GM19351 (cell line): ENCODE data around the gene CRTAP.
"Not testable (repeated sequence)": the region's sequence is repeated elsewhere in the genome, so short reads cannot be mapped to it uniquely, and the experiment has no call there.

Experiments used
- ATAC-seq: cut with Tn5 transposase; IDR thresholded peaks from one replicate; pipeline ENCODE4 v1.9.1; 2021; ENCODE audit warnings: mild to moderate bottlenecking, moderate library complexity; ENCODE audit not compliant: unreplicated experiment

Gene CRTAP

GRCh38 chr3:33099109-33099645, 14.6 kb upstream of the CRTAP start:
- no peak for ATAC-seq

GRCh38 chr3:33099701-33100100, 14.1 kb upstream of the CRTAP start:
- no peak for ATAC-seq

GRCh38 chr3:33100229-33100628, 13.6 kb upstream of the CRTAP start:
- no peak for ATAC-seq

GRCh38 chr3:33103034-33103433, 10.8 kb upstream of the CRTAP start:
- ATAC-seq = no peak

- no peak for ATAC-seq
These were observed 10.3 kb upstream of the CRTAP start for GRCh38 chr3:33103480-33103879.

- no peak for ATAC-seq
These were observed 9.0 kb upstream of the CRTAP start for GRCh38 chr3:33104803-33105202.

GRCh38 chr3:33105341-33105948, 8.4 kb upstream of the CRTAP start:
- ATAC-seq = no peak

- ATAC-seq = not testable (repeated sequence)
These were observed 7.0 kb upstream of the CRTAP start for GRCh38 chr3:33106854-33107253.

- peak; percentile 46 for ATAC-seq
These were observed 2.2 kb upstream of the CRTAP start for GRCh38 chr3:33111581-33111980.

GRCh38 chr3:33114622-33115023, 809 bp downstream of the CRTAP start:
- no peak for ATAC-seq

- ATAC-seq = no peak
These were observed 1.4 kb downstream of the CRTAP start for GRCh38 chr3:33115024-33115768.

- no peak for ATAC-seq
These were observed 3.6 kb downstream of the CRTAP start for GRCh38 chr3:33117461-33117860.

GRCh38 chr3:33119891-33120290, 6.1 kb downstream of the CRTAP start:
- no peak for ATAC-seq

- ATAC-seq = no peak
These were observed 9.2 kb downstream of the CRTAP start for GRCh38 chr3:33122991-33123390.

- ATAC-seq = no peak
These were observed 10.8 kb downstream of the CRTAP start for GRCh38 chr3:33124638-33125037.

- ATAC-seq = no peak
These were observed 12.0 kb downstream of the CRTAP start for GRCh38 chr3:33125840-33126239.

GRCh38 chr3:33128706-33129105, 14.9 kb downstream of the CRTAP start:
- ATAC-seq = no peak

GRCh38 chr3:33130144-33130543, 16.3 kb downstream of the CRTAP start:
- ATAC-seq = no peak

- peak; percentile 82 for ATAC-seq
These were observed 17.7 kb downstream of the CRTAP start for GRCh38 chr3:33131331-33132018.

- ATAC-seq = peak; percentile 2
These were observed 18.2 kb downstream of the CRTAP start for GRCh38 chr3:33132019-33132360.

GRCh38 chr3:33134026-33134625, 20.3 kb downstream of the CRTAP start:
- peak; percentile 52 for ATAC-seq
